AG04450 (cell line): ENCODE results near the gene CACNA2D2. TPM values are rescaled to one million over a fixed set of nuclear protein-coding genes. Genes with fewer than 3 reads are reported as not detected.

ENCODE experiments used
- CTCF ChIA-PET: fragments of 300-600, 350-600 bp; formaldehyde crosslinking; extraction: SDS; loops from one replicate; lab custom pipeline; 2022; ENCODE audit warnings: antibody characterized with exemption, inconsistent platforms; lab: Charles Lee
- POLR2A ChIA-PET: fragments of 350-600 bp; formaldehyde crosslinking; extraction: SDS; loops from one replicate; lab custom pipeline; 2021; ENCODE audit warnings: antibody characterized with exemption, inconsistent platforms; lab: Yijun Ruan, JAX
- DNase-seq: peaks from one replicate; pipeline ENCODE4 v3.0.0-alpha.2; 2011; ENCODE audit warnings: low read depth, low spot score
- H3K27ac ChIP-seq: one replicate; pipeline ENCODE4 v1.5.1; 2012; ENCODE audit warnings: low read depth, low read length, control low read depth
- H3K27me3 ChIP-seq: one replicate; pipeline ENCODE4 v1.6.0; 2012; ENCODE audit warnings: low read length; ENCODE audit not compliant: control insufficient read depth, insufficient read depth
- H3K4me3 ChIP-seq: 2 replicates; pipeline ENCODE4 v1.5.1; 2011; ENCODE audit warnings: mild to moderate bottlenecking, low read depth, low read length, control low read depth
- H3K9me3 ChIP-seq: 2 replicates; pipeline ENCODE4 v1.5.1; 2012; ENCODE audit warnings: low read length; ENCODE audit not compliant: control insufficient read depth, insufficient read depth
- CTCF ChIP-seq: IDR thresholded peaks from 2 replicates; pipeline ENCODE4 v1.5.1; 2011; ENCODE audit warnings: low read depth, low read length, control low read depth, inconsistent platforms
- polyA plus RNA-seq: library from polyadenylated mRNA; depleted of rRNA; stranded (reverse); fragments of >200 nt; gene quantifications from 2 replicates; pipeline ENCODE4 v1.2.3, GENCODE V29; 2011

CACNA2D2 gene
- polyA plus RNA-seq, 1 experiment = 0.09 TPM

DNA sequence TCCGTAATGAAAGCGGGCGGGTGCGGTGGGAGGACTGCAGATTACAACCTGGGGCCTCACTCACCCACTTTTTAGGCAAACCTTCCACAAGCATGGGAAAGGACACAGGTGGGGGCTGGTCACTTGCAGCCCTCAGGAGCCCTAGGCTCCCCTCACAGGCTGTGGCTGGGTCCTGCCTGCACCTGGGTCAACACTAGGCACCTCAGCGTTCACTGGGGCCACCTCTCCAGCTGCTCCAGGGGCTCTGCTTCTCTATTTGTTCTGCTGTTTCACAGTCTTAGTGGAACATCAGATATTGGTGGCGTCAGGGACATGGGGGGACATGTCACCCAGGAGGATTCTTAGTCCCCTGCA, 114.0 kb downstream of the CACNA2D2 start:
- ChIA-PET CTCF (no interaction called here), POLR2A (no interaction called here)
- H3K4me3 ChIP-seq = no peak overlapping the region
- no peak for TF ChIP-seq CTCF
- no peak overlapping the region for H3K27ac ChIP-seq
- peaks cover 28% of the 10 kb centered on the region for H3K27me3 ChIP-seq
- no peak for DNase-seq
- no peaks in the 10 kb centered on the region; the same call in 1 of the 2 replicates for H3K9me3 ChIP-seq

- TF ChIP-seq CTCF = no peak
- CTCF ChIA-PET = interaction anchor here (0.5 kb wide), 1 partner anchor 162 kb away, joined by 3 read pairs; no protein-coding TSS in a partner anchor
- no peak overlapping the region for H3K27ac ChIP-seq
- DNase-seq = no peak
- no peaks in the 10 kb centered on the region; the same call in 1 of the 2 replicates for H3K9me3 ChIP-seq
- H3K4me3 ChIP-seq = no peak overlapping the region
- POLR2A ChIA-PET = no interaction called here
- peaks cover 31% of the 10 kb centered on the region for H3K27me3 ChIP-seq
These were observed 114.6 kb downstream of the CACNA2D2 start for GRCh38 chr3:50388720-50389413.

DNA sequence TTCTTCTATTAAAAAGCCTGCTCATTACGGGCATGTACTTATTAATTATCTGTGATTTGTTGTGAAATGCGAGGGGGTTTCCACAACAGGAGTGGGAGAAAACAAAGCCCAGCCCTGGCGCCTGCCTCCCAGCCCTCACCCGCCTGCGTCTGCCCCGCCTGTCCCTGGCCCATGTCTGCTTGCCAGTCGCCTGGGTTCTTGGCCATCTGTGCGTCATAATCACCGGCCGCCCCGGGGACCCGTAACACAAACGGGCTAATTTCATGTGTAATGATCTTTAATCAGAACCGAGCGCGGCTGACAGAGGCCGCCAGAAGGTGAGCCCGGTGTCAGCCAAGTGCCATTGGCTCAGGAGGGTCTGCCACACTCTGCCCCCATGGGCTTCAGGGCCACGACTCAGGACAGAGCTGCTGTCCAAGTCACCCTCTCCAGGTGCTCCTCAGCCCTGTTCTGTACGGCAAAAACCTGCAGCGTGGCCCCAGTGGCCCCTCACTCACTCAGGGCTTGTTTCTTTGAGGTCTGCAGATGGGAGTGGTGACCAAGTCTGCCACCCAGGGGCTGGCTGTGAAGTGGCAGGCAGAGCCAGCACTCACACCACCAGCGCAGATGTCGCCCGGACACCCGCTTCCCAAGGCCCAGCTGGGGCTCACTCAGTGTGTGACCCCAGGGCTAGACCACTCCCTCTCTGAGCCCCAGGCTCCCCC, 115.3 kb downstream of the CACNA2D2 start:
- no peak overlapping the region for H3K27ac ChIP-seq
- POLR2A ChIA-PET = no interaction called here
- no peaks in the 10 kb centered on the region; the same call in 1 of the 2 replicates for H3K9me3 ChIP-seq
- no peak overlapping the region for H3K4me3 ChIP-seq
- CTCF ChIA-PET = interaction anchor here (0.5 kb wide), 1 partner anchor 161 kb away, joined by 3 read pairs; no protein-coding TSS in a partner anchor
- peaks cover 30% of the 10 kb centered on the region for H3K27me3 ChIP-seq
- no peak for DNase-seq
- TF ChIP-seq CTCF = peak; percentile 21; the same call in 1 of the 2 replicates

DNA sequence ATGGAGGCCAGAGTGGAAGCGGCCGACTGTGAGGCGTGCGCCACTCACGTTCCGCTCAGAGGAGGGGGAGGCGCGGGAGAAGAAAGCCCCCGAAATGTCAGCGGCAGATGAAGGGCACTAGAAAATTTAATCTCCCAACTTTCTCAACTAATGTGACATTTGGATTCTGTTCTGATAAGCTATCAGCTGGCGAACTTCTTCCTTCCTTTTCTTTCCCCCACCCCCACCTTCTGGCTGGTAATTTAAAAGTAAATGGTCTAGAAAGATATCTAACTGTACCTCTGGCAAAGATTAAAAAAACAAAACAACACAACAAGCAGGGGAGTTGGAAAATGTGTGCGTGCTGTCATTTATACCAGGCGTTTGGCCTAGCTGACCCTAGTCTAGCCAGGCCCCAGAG, 117.7 kb downstream of the CACNA2D2 start:
- Histone ChIP-seq H3K27ac (no peak overlapping the region), H3K4me3 (no peak overlapping the region), H3K9me3 (no peaks in the 10 kb centered on the region; the same call in 1 of the 2 replicates), H3K27me3 (peaks cover 29% of the 10 kb centered on the region)
- POLR2A ChIA-PET = interaction anchor here (0.6 kb wide), 1 partner anchor 180 kb away, joined by 3 read pairs; no protein-coding TSS in a partner anchor
- no peak for TF ChIP-seq CTCF
- DNase-seq = no peak
- CTCF ChIA-PET = no interaction called here

- DNase-seq = no peak
- Histone ChIP-seq H3K9me3 (no peaks in the 10 kb centered on the region; the same call in 1 of the 2 replicates), H3K27ac (no peak overlapping the region), H3K4me3 (no peak overlapping the region), H3K27me3 (peaks cover 26% of the 10 kb centered on the region)
- ChIA-PET CTCF (no interaction called here), POLR2A (no interaction called here)
- TF ChIP-seq CTCF = no peak
These were observed 119.7 kb downstream of the CACNA2D2 start for GRCh38 chr3:50383750-50384149.
